H1 (cell line): Measurements from ENCODE around the gene ARHGAP26. TPM values are rescaled to one million over a fixed set of nuclear protein-coding genes. Genes with fewer than 3 reads are reported as not detected.

ENCODE experiments used
- CTCF ChIA-PET: fragments of 300-600 bp; sonication (Branson Sonifier 250); formaldehyde crosslinking; loops from one replicate; lab custom pipeline; 2021; ENCODE audit not compliant: partially characterized antibody; lab: Charles Lee
- POLR2A ChIA-PET: fragments of 300-600 bp; sonication (Branson Sonifier 250); formaldehyde crosslinking; loops from one replicate; lab custom pipeline; 2021; ENCODE audit warnings: inconsistent platforms; ENCODE audit not compliant: partially characterized antibody; lab: Charles Lee
- DNase-seq, 2 experiments: peaks; one replicate each; pipeline versions ENCODE4 v3.0.0 to v3.0.0-alpha.2; 2010 to 2022; ENCODE audit warnings: low spot score in 2 of 2, low read depth in 1 of 2, mixed read lengths in 1 of 2
- FAIRE-seq: peaks from 2 replicates; lab custom pipeline; 2011; peaks lifted over from hg19 to GRCh38; lab: Jason Lieb, UNC
- H2AFZ ChIP-seq: 2 replicates; pipeline ENCODE4 v1.8.1; 2012; ENCODE audit warnings: low read length, inconsistent platforms
- H2AK5ac ChIP-seq: 2 replicates; pipeline ENCODE4 v1.6.1; 2013; ENCODE audit warnings: low read depth, low read length
- H2BK120ac ChIP-seq: replicated peaks from 2 replicates; pipeline ENCODE3; 2013; ENCODE audit warnings: low read depth, low read length, inconsistent platforms
- H2BK12ac ChIP-seq: 2 replicates; pipeline ENCODE4 v1.6.1; 2013; ENCODE audit warnings: low read depth, low read length
- H2BK15ac ChIP-seq: 2 replicates; pipeline ENCODE4 v1.6.1; 2013; ENCODE audit warnings: low read length
- H2BK20ac ChIP-seq: 2 replicates; pipeline ENCODE4 v1.6.1; 2013; ENCODE audit warnings: low read length
- H2BK5ac ChIP-seq: 2 replicates; pipeline ENCODE4 v1.6.1; 2013; ENCODE audit warnings: low read depth, low read length
- H3K14ac ChIP-seq: 2 replicates; pipeline ENCODE4 v1.6.1; 2013; ENCODE audit warnings: inconsistent platforms; ENCODE audit not compliant: insufficient read length
- H3K18ac ChIP-seq: 2 replicates; pipeline ENCODE4 v1.6.1; 2013; ENCODE audit warnings: low read length; ENCODE audit errors: extremely low read depth
- H3K23ac ChIP-seq: 2 replicates; pipeline ENCODE4 v1.6.1; 2013; ENCODE audit warnings: inconsistent platforms; ENCODE audit not compliant: insufficient read length
- H3K23me2 ChIP-seq: 2 replicates; pipeline ENCODE4 v1.6.1; 2013; ENCODE audit warnings: low read depth, low read length
- H3K27ac ChIP-seq: 2 replicates; pipeline ENCODE4 v1.6.1; 2011; ENCODE audit warnings: low read depth, low read length, inconsistent platforms
- H3K27me3 ChIP-seq, 4 experiments: replicated peaks in 1 of 4; 1 replicate in 1 of 4; 2 replicates in 3 of 4; pipeline versions ENCODE4 v1.6.1 to v1.8.1; 2011 to 2013; ENCODE audit warnings: low read length in 3 of 4, mild to moderate bottlenecking in 3 of 4, inconsistent platforms in 2 of 4, mixed read lengths in 2 of 4, moderate library complexity in 1 of 4; ENCODE audit not compliant: control insufficient read depth in 3 of 4, insufficient read depth in 3 of 4; ENCODE audit errors: extremely low read depth in 1 of 4
- H3K36me3 ChIP-seq, 4 experiments: 2 replicates each; pipeline versions ENCODE4 v1.6.1 to v1.8.1; 2011 to 2013; ENCODE audit warnings: mild to moderate bottlenecking in 4 of 4, low read length in 3 of 4, moderate library complexity in 2 of 4, control low read depth in 1 of 4, inconsistent platforms in 1 of 4; ENCODE audit not compliant: insufficient read depth in 4 of 4, control insufficient read depth in 2 of 4
- H3K4ac ChIP-seq: replicated peaks from 2 replicates; pipeline ENCODE3; 2013; ENCODE audit warnings: low read length, low read depth, mixed read lengths, inconsistent platforms; ENCODE audit not compliant: insufficient read length
- H3K4me1 ChIP-seq, 4 experiments: replicated peaks in 1 of 4; 1 replicate in 1 of 4; 2 replicates in 3 of 4; pipeline versions ENCODE4 v1.6.1 to v1.8.1; 2011 to 2013; ENCODE audit warnings: low read length in 3 of 4, inconsistent platforms in 2 of 4, mixed read lengths in 1 of 4; ENCODE audit not compliant: insufficient read depth in 4 of 4, control insufficient read depth in 3 of 4
- H3K4me2 ChIP-seq, 2 experiments: 2 replicates each; pipeline versions ENCODE4 v1.6.1 to v1.8.1; 2011 to 2013; ENCODE audit warnings: low read depth in 2 of 2, low read length in 2 of 2, control low read depth in 1 of 2, inconsistent platforms in 1 of 2, mild to moderate bottlenecking in 1 of 2; ENCODE audit not compliant: insufficient read depth in 1 of 2
- H3K4me3 ChIP-seq, 4 experiments: fragments of 200-600, 300-600 bp in 1 of 4; sonication (generic), shearing (Covaris generic), sonication (Bioruptor Twin) in 1 of 4; 2 replicates each; pipeline versions ENCODE4 v1.5.1 to v1.8.1; 2011 to 2016; ENCODE audit warnings: low read length in 4 of 4, low read depth in 3 of 4, control low read depth in 2 of 4, inconsistent platforms in 2 of 4, mild to moderate bottlenecking in 2 of 4, mixed read lengths in 1 of 4, moderate library complexity in 1 of 4; ENCODE audit not compliant: insufficient read depth in 2 of 4; ENCODE audit errors: extremely low read depth in 1 of 4
- H3K56ac ChIP-seq: replicated peaks from 2 replicates; pipeline ENCODE3; 2013; ENCODE audit warnings: low read depth, mild to moderate bottlenecking, mixed read lengths, low read length, inconsistent platforms; ENCODE audit not compliant: insufficient read length
- H3K79me1 ChIP-seq: 2 replicates; pipeline ENCODE4 v1.6.1; 2013; ENCODE audit warnings: low read depth, low read length, control low read depth
- H3K79me2 ChIP-seq, 2 experiments: 2 replicates each; pipeline versions ENCODE4 v1.6.1 to v1.8.1; 2012 to 2013; ENCODE audit warnings: low read length in 2 of 2, mild to moderate bottlenecking in 2 of 2, inconsistent platforms in 1 of 2; ENCODE audit not compliant: insufficient read depth in 2 of 2, control insufficient read depth in 1 of 2
- H3K9ac ChIP-seq, 4 experiments: replicated peaks in 1 of 4; 1 replicate in 1 of 4; 2 replicates in 3 of 4; pipeline versions ENCODE4 v1.6.1 to v1.8.1; 2011 to 2013; ENCODE audit warnings: low read depth in 3 of 4, low read length in 3 of 4, control low read depth in 2 of 4, mild to moderate bottlenecking in 2 of 4, moderate library complexity in 2 of 4, inconsistent platforms in 1 of 4; ENCODE audit errors: extremely low read depth in 1 of 4
- H3K9me3 ChIP-seq, 2 experiments: 2 replicates each; pipeline versions ENCODE4 v1.6.1 to v1.8.1; 2012 to 2013; ENCODE audit warnings: mild to moderate bottlenecking in 2 of 2, moderate library complexity in 2 of 2, control low read depth in 1 of 2, inconsistent platforms in 1 of 2, low read depth in 1 of 2, low read length in 1 of 2, mixed read lengths in 1 of 2; ENCODE audit not compliant: insufficient read depth in 2 of 2
- H4K20me1 ChIP-seq, 2 experiments: replicated peaks in 1 of 2; 2 replicates each; pipeline versions ENCODE3 to v1.8.1; 2011 to 2013; ENCODE audit warnings: inconsistent platforms in 2 of 2, low read length in 2 of 2, mild to moderate bottlenecking in 1 of 2; ENCODE audit not compliant: insufficient read depth in 2 of 2, control insufficient read depth in 1 of 2
- H4K5ac ChIP-seq: 2 replicates; pipeline ENCODE4 v1.6.1; 2013; ENCODE audit warnings: low read length, low read depth, mixed read lengths, inconsistent platforms; ENCODE audit not compliant: insufficient read length
- H4K8ac ChIP-seq: 2 replicates; pipeline ENCODE4 v1.8.0; 2013; ENCODE audit warnings: mild to moderate bottlenecking, moderate library complexity, low read length, inconsistent platforms; ENCODE audit not compliant: insufficient read depth; ENCODE audit errors: extremely low read depth
- H4K91ac ChIP-seq: replicated peaks from 2 replicates; pipeline ENCODE3; 2013; ENCODE audit warnings: low read length, mixed read lengths, inconsistent platforms; ENCODE audit not compliant: insufficient read length
- ASH2L ChIP-seq: fragments of 200-600, 300-600 bp; sonication (generic); IDR thresholded peaks from one replicate; pipeline ENCODE4 v1.7.1; 2017; ENCODE audit warnings: low read length
- ATF2 ChIP-seq: IDR thresholded peaks from 2 replicates; pipeline ENCODE4 v1.6.1; 2012; ENCODE audit warnings: low read length, inconsistent platforms
- CBX5 ChIP-seq: fragments of 300-800, 300-1000 bp; sonication (generic); IDR thresholded peaks from 2 replicates; pipeline ENCODE4 v1.7.1; 2016; ENCODE audit warnings: antibody characterized with exemption, low read length, low read depth
- CTBP2 ChIP-seq: IDR thresholded peaks from 2 replicates; pipeline ENCODE4 v1.7.0; 2011; ENCODE audit warnings: borderline replicate concordance, mild to moderate bottlenecking, moderate library complexity, mixed read lengths, low read length; ENCODE audit not compliant: insufficient read depth, insufficient read length
- EGR1 ChIP-seq: IDR thresholded peaks from 2 replicates; pipeline ENCODE4 v1.6.1; 2011; ENCODE audit warnings: low read depth, low read length, borderline replicate concordance
- GTF2F1 ChIP-seq: IDR thresholded peaks from 2 replicates; pipeline ENCODE4 v1.6.1; 2012; ENCODE audit warnings: low read depth, low read length, improper control_type of control experiment, borderline replicate concordance
- JUND ChIP-seq: IDR thresholded peaks from 2 replicates; pipeline ENCODE4 v1.6.1; 2011; ENCODE audit warnings: mild to moderate bottlenecking, improper control_type of control experiment, low read length
- NANOG ChIP-seq: IDR thresholded peaks from 2 replicates; pipeline ENCODE4 v1.6.1; 2011; ENCODE audit warnings: low read length, low read depth, mild to moderate bottlenecking, inconsistent platforms; ENCODE audit not compliant: insufficient read depth, poor library complexity, severe bottlenecking
- SAP30 ChIP-seq: fragments of 300-600 bp; sonication (generic); IDR thresholded peaks from 2 replicates; pipeline ENCODE4 v1.7.1; 2012; ENCODE audit warnings: low read length, moderate library complexity, mild to moderate bottlenecking, inconsistent platforms; ENCODE audit not compliant: insufficient read depth, insufficient replicate concordance
- SP2 ChIP-seq: IDR thresholded peaks from 2 replicates; pipeline ENCODE4 v1.6.1; 2012; ENCODE audit warnings: mild to moderate bottlenecking, low read length, inconsistent platforms
- SUZ12 ChIP-seq: fragments of 200-600 bp; sonication (generic); IDR thresholded peaks from 2 replicates; pipeline ENCODE4 v1.6.1; 2012; ENCODE audit warnings: mild to moderate bottlenecking, inconsistent platforms, low read length, moderate library complexity, mixed read lengths
- TCF12 ChIP-seq: IDR thresholded peaks from 2 replicates; pipeline ENCODE4 v1.6.1; 2011; ENCODE audit warnings: low read depth, mild to moderate bottlenecking, low read length
- ZNF274 ChIP-seq: IDR thresholded peaks from 2 replicates; pipeline ENCODE4 v1.7.0; 2012; ENCODE audit warnings: low read length, borderline replicate concordance; ENCODE audit errors: extremely low read depth
- WGBS, 2 experiments: shearing (Covaris generic) in 1 of 2; methylation state at CpG; one replicate each; pipeline versions ENCODE4 v1.1.6 to v1.1.7; 2013 to 2015; ENCODE audit warnings: low lambda C conversion rate in 2 of 2, mixed read lengths in 2 of 2, inconsistent platforms in 1 of 2, low coverage in 1 of 2, missing lambda C conversion rate in 1 of 2; ENCODE audit not compliant: insufficient replicate concordance in 2 of 2, insufficient coverage in 1 of 2, insufficient read length in 1 of 2; ENCODE audit errors: extremely low coverage in 1 of 2, missing lambda C conversion rate in 1 of 2; 5-methylcytosine and 5-hydroxymethylcytosine counted together
- polyA plus RNA-seq, 7 experiments: library from polyadenylated mRNA; depleted of rRNA in 3 of 7; stranded (reverse) in 5 of 7; unstranded in 2 of 7; fragments of >200 nt in 5 of 7; fragments of 200-250 nt in 2 of 7; gene quantifications; 1 replicate in 5 of 7; 2 replicates in 1 of 7; 4 replicates in 1 of 7; pipeline versions ENCODE4 v1.2.1 to v1.2.3, GENCODE V29; 2011 to 2013; ENCODE audit warnings: missing spikeins in 2 of 7, mixed read lengths in 2 of 7
- total RNA-seq: library from RNA; stranded (reverse); fragmentation: NEBNext Ultra II Directional; extraction: Animal tissue kit (Norgen Biotek cat#: 25700); gene quantifications from 2 replicates; pipeline ENCODE4 v1.2.1, GENCODE V29; 2021

Gene ARHGAP26
- total and polyA plus RNA-seq, 2 of the 8 experiments (the other 6 are each of a cell fraction or from before 2014, with no cell fraction given), result 7.1 to 24.8 TPM

GRCh38 chr5:142966121-142966420, 195.9 kb downstream of the ARHGAP26 start:
- FAIRE-seq, result no peak
- Histone ChIP-seq H3K9me3 (no peaks in the 10 kb centered on the region), H3K79me2 (no peaks in the 10 kb centered on the region), H4K5ac (no peak overlapping the region), H3K4me3 (no peak overlapping the region), H2AK5ac (no peak overlapping the region), H3K4me2 (no peak overlapping the region), H3K56ac (no peak overlapping the region), H3K4me1 (no peaks in the 10 kb centered on the region), H4K20me1 (no peaks in the 10 kb centered on the region), H3K4ac (no peak overlapping the region), H3K23ac (no peak overlapping the region), H3K9ac (no peak overlapping the region), H3K27me3 (no peaks in the 10 kb centered on the region), H3K79me1 (no peaks in the 10 kb centered on the region), H2BK5ac (no peak overlapping the region), H3K23me2 (no peaks in the 10 kb centered on the region; the same call in 1 of the 2 replicates), H3K14ac (no peak overlapping the region), H2BK12ac (no peak overlapping the region), H4K91ac (no peak overlapping the region), H2BK15ac (no peak overlapping the region), H3K36me3 (no peaks in the 10 kb centered on the region), H3K18ac (no peak overlapping the region), H2AFZ (no peak overlapping the region), H2BK120ac (no peak overlapping the region), H2BK20ac (no peak overlapping the region), H3K27ac (no peak overlapping the region), H4K8ac (no peak overlapping the region)
- ChIA-PET CTCF (interaction anchor here (1.0 to 2.5 kb wide), 6 partner anchors 9 to 716 kb away, joined by 3 to 10 read pairs (median 4); no protein-coding TSS in a partner anchor), POLR2A (no interaction called here)
- WGBS, 2 experiments, result 97% methylated on average over 3 of the region's 3 CpGs; no CpG with 5 or more reads in 1 of the 2 experiments
- DNase-seq, result no peak
- TF ChIP-seq ASH2L, result no peak
- TF ChIP-seq JUND, result no peak
- no peak for TF ChIP-seq ZNF274
- no peak for TF ChIP-seq SUZ12
- TF ChIP-seq NANOG, result no peak
- TF ChIP-seq SAP30, result no peak
- no peak for TF ChIP-seq GTF2F1
- no peak for TF ChIP-seq CBX5
- no peak for TF ChIP-seq SP2
- TF ChIP-seq ATF2, result no peak
- no peak for TF ChIP-seq TCF12
- TF ChIP-seq EGR1, result no peak
- TF ChIP-seq CTBP2, result no peak
